Measurements from ENCODE around the gene ELAC2. TPM values are rescaled to one million over a fixed set of nuclear protein-coding genes. Genes with fewer than 3 reads are reported as not detected.

ELAC2 gene
- total and polyA plus RNA-seq, 5 donors from 2014 or later, result 47.3 to 62.5 (median 49.8) TPM

GRCh38 chr17:12995106-12995895 lies 22.5 kb downstream of the ELAC2 start:
- no peaks in the 10 kb centered on the region for H3K4me1 ChIP-seq (ENCODE audit: control insufficient read depth, insufficient read depth, low read length, poor library complexity, severe bottlenecking)
- ATAC-seq (ENCODE audit: low read depth in 2 of 2), result no peak
- Mint-ChIP-seq H3K27ac (no peak overlapping the region), H3K9me3 (no peaks in the 10 kb centered on the region), H3K4me3 (no peak overlapping the region), H3K27me3 (no peaks in the 10 kb centered on the region), H3K4me1 (peaks cover 0 to 5% (median 0%) of the 10 kb centered on the region in 4 donors), H3K36me3 (peaks cover 37% of the 10 kb centered on the region)
- H3K4me3 ChIP-seq (ENCODE audit: low read depth, low read length), result no peak overlapping the region
- peaks cover 95% of the 10 kb centered on the region for H3K36me3 ChIP-seq (ENCODE audit: control insufficient read depth, insufficient read depth, low read length)
- H3K27me3 ChIP-seq (ENCODE audit: control insufficient read depth, insufficient read depth, low read length), result no peaks in the 10 kb centered on the region
- no peaks in the 10 kb centered on the region for H3K9me3 ChIP-seq (ENCODE audit: control insufficient read depth in 2 of 2, low read length in 2 of 2)
- no peak for DNase-seq
- H3K27ac ChIP-seq (ENCODE audit: insufficient read depth, low read length, poor library complexity, severe bottlenecking), result no peak overlapping the region

GRCh38 chr17:12994341-12995074 lies 23.3 kb downstream of the ELAC2 start:
- H3K27ac ChIP-seq (ENCODE audit: insufficient read depth, low read length, poor library complexity, severe bottlenecking), result no peak overlapping the region
- H3K4me3 ChIP-seq (ENCODE audit: low read depth, low read length), result no peak overlapping the region
- peaks cover 37% of the 10 kb centered on the region for H3K36me3 Mint-ChIP-seq
- no peak overlapping the region for H3K27ac Mint-ChIP-seq
- no peak for DNase-seq
- peaks cover 92% of the 10 kb centered on the region for H3K36me3 ChIP-seq (ENCODE audit: control insufficient read depth, insufficient read depth, low read length)
- no peaks in the 10 kb centered on the region for H3K27me3 ChIP-seq (ENCODE audit: control insufficient read depth, insufficient read depth, low read length)
- H3K27me3 Mint-ChIP-seq, result no peaks in the 10 kb centered on the region
- H3K9me3 Mint-ChIP-seq, result no peaks in the 10 kb centered on the region
- no peak for ATAC-seq (ENCODE audit: low read depth in 2 of 2)
- H3K4me1 ChIP-seq (ENCODE audit: control insufficient read depth, insufficient read depth, low read length, poor library complexity, severe bottlenecking), result no peaks in the 10 kb centered on the region
- H3K4me1 Mint-ChIP-seq, result peaks cover 0 to 5% (median 0%) of the 10 kb centered on the region in 4 donors
- H3K4me3 Mint-ChIP-seq, result no peak overlapping the region
- H3K9me3 ChIP-seq (ENCODE audit: control insufficient read depth in 2 of 2, low read length in 2 of 2), result no peaks in the 10 kb centered on the region

GRCh38 chr17:12993631-12994030 lies 24.2 kb downstream of the ELAC2 start:
- Histone ChIP-seq H3K36me3 (ENCODE audit: control insufficient read depth, insufficient read depth, low read length) (peaks cover 83% of the 10 kb centered on the region), H3K4me1 (ENCODE audit: control insufficient read depth, insufficient read depth, low read length, poor library complexity, severe bottlenecking) (no peaks in the 10 kb centered on the region), H3K4me3 (ENCODE audit: low read depth, low read length) (no peak overlapping the region), H3K27ac (ENCODE audit: insufficient read depth, low read length, poor library complexity, severe bottlenecking) (no peak overlapping the region), H3K9me3 (ENCODE audit: control insufficient read depth in 2 of 2, low read length in 2 of 2) (no peaks in the 10 kb centered on the region), H3K27me3 (ENCODE audit: control insufficient read depth, insufficient read depth, low read length) (no peaks in the 10 kb centered on the region)
- Mint-ChIP-seq H3K4me3 (no peak overlapping the region), H3K27ac (no peak overlapping the region), H3K36me3 (peaks cover 35% of the 10 kb centered on the region), H3K27me3 (no peaks in the 10 kb centered on the region), H3K4me1 (peaks cover 0 to 5% (median 0%) of the 10 kb centered on the region in 4 donors), H3K9me3 (no peaks in the 10 kb centered on the region)
- ATAC-seq (ENCODE audit: low read depth in 2 of 2) (no peak), DNase-seq (no peak)

GRCh38 chr17:12992676-12993075 lies 25.2 kb downstream of the ELAC2 start:
- H3K36me3 ChIP-seq (ENCODE audit: control insufficient read depth, insufficient read depth, low read length), result peaks cover 73% of the 10 kb centered on the region
- no peak for ATAC-seq (ENCODE audit: low read depth in 2 of 2)

GRCh38 chr17:12990926-12991325 lies 26.9 kb downstream of the ELAC2 start:
- no peaks in the 10 kb centered on the region for H3K27me3 ChIP-seq (ENCODE audit: control insufficient read depth, insufficient read depth, low read length)
- H3K4me1 ChIP-seq (ENCODE audit: control insufficient read depth, insufficient read depth, low read length, poor library complexity, severe bottlenecking), result no peaks in the 10 kb centered on the region
- H3K36me3 ChIP-seq (ENCODE audit: control insufficient read depth, insufficient read depth, low read length), result peaks cover 56% of the 10 kb centered on the region
- no peaks in the 10 kb centered on the region for H3K27me3 Mint-ChIP-seq
- ATAC-seq (ENCODE audit: low read depth in 2 of 2) (no peak), DNase-seq (no peak)
- no peak overlapping the region for H3K27ac Mint-ChIP-seq
- H3K9me3 Mint-ChIP-seq, result no peaks in the 10 kb centered on the region
- H3K36me3 Mint-ChIP-seq, result peaks cover 26% of the 10 kb centered on the region
- no peak overlapping the region for H3K27ac ChIP-seq (ENCODE audit: insufficient read depth, low read length, poor library complexity, severe bottlenecking)
- no peak overlapping the region for H3K4me3 Mint-ChIP-seq
- no peaks in the 10 kb centered on the region for H3K9me3 ChIP-seq (ENCODE audit: control insufficient read depth in 2 of 2, low read length in 2 of 2)
- H3K4me1 Mint-ChIP-seq, result peaks cover 0 to 3% (median 0%) of the 10 kb centered on the region in 4 donors
- H3K4me3 ChIP-seq (ENCODE audit: low read depth, low read length), result no peak overlapping the region

More at GRCh38 chr17:12992676-12993075, 25.2 kb downstream of the ELAC2 start:
- Mint-ChIP-seq H3K36me3 (peaks cover 29% of the 10 kb centered on the region), H3K4me3 (no peak overlapping the region), H3K4me1 (peaks cover 0 to 3% (median 1%) of the 10 kb centered on the region in 4 donors), H3K9me3 (no peaks in the 10 kb centered on the region), H3K27me3 (no peaks in the 10 kb centered on the region), H3K27ac (peak overlapping the region in 1 of 3 donors; percentile 20)
- Histone ChIP-seq H3K27ac (ENCODE audit: insufficient read depth, low read length, poor library complexity, severe bottlenecking) (no peak overlapping the region), H3K9me3 (ENCODE audit: control insufficient read depth in 2 of 2, low read length in 2 of 2) (no peaks in the 10 kb centered on the region), H3K4me1 (ENCODE audit: control insufficient read depth, insufficient read depth, low read length, poor library complexity, severe bottlenecking) (no peaks in the 10 kb centered on the region), H3K4me3 (ENCODE audit: low read depth, low read length) (no peak overlapping the region), H3K27me3 (ENCODE audit: control insufficient read depth, insufficient read depth, low read length) (no peaks in the 10 kb centered on the region)
- DNase-seq, result no peak

GRCh38 chr17:12990041-12990808 lies 27.6 kb downstream of the ELAC2 start:
- H3K36me3 ChIP-seq (ENCODE audit: control insufficient read depth, insufficient read depth, low read length), result peaks cover 49% of the 10 kb centered on the region
- H3K27ac ChIP-seq (ENCODE audit: insufficient read depth, low read length, poor library complexity, severe bottlenecking), result no peak overlapping the region
- Mint-ChIP-seq H3K9me3 (no peaks in the 10 kb centered on the region), H3K4me3 (no peak overlapping the region), H3K36me3 (peaks cover 26% of the 10 kb centered on the region), H3K27ac (peak overlapping the region in 2 of 3 donors; percentile 5 to 59), H3K4me1 (peaks cover 0 to 3% (median 0%) of the 10 kb centered on the region in 4 donors), H3K27me3 (no peaks in the 10 kb centered on the region)
- no peaks in the 10 kb centered on the region for H3K4me1 ChIP-seq (ENCODE audit: control insufficient read depth, insufficient read depth, low read length, poor library complexity, severe bottlenecking)
- ATAC-seq (ENCODE audit: low read depth in 2 of 2) (no peak), DNase-seq (no peak)
- no peak overlapping the region for H3K4me3 ChIP-seq (ENCODE audit: low read depth, low read length)
- H3K9me3 ChIP-seq (ENCODE audit: control insufficient read depth in 2 of 2, low read length in 2 of 2), result no peaks in the 10 kb centered on the region
- H3K27me3 ChIP-seq (ENCODE audit: control insufficient read depth, insufficient read depth, low read length), result no peaks in the 10 kb centered on the region

- no peak overlapping the region for H3K27ac Mint-ChIP-seq
- DNase-seq (no peak), ATAC-seq (ENCODE audit: low read depth in 2 of 2) (no peak)
- no peaks in the 10 kb centered on the region for H3K4me1 ChIP-seq (ENCODE audit: control insufficient read depth, insufficient read depth, low read length, poor library complexity, severe bottlenecking)
- peaks cover 18% of the 10 kb centered on the region for H3K36me3 ChIP-seq (ENCODE audit: control insufficient read depth, insufficient read depth, low read length)
- H3K4me3 ChIP-seq (ENCODE audit: low read depth, low read length), result no peak overlapping the region
- peaks cover 13% of the 10 kb centered on the region for H3K36me3 Mint-ChIP-seq
- no peaks in the 10 kb centered on the region for H3K27me3 Mint-ChIP-seq
- no peak overlapping the region for H3K4me3 Mint-ChIP-seq
- H3K9me3 ChIP-seq (ENCODE audit: control insufficient read depth in 2 of 2, low read length in 2 of 2), result no peaks in the 10 kb centered on the region
- no peaks in the 10 kb centered on the region for H3K9me3 Mint-ChIP-seq
- H3K27ac ChIP-seq (ENCODE audit: insufficient read depth, low read length, poor library complexity, severe bottlenecking), result no peak overlapping the region
- no peaks in the 10 kb centered on the region for H3K27me3 ChIP-seq (ENCODE audit: control insufficient read depth, insufficient read depth, low read length)
- peaks cover 0 to 3% (median 0%) of the 10 kb centered on the region in 4 donors for H3K4me1 Mint-ChIP-seq
Observed at GRCh38 chr17:12987120-12987519, 30.7 kb downstream of the ELAC2 start.

All from CD4-positive, CD25-positive, alpha-beta regulatory T cell (primary cell).